Endometrial microvascular endothelial cells (primary cell): ENCODE measurements around the gene ICAM4. TPM values are rescaled to one million over a fixed set of nuclear protein-coding genes. Genes with fewer than 3 reads are reported as not detected.
"Not testable (repeated sequence)": the region's sequence is repeated elsewhere in the genome, so short reads cannot be mapped to it uniquely, and the experiment has no call there.

Source experiments
- in situ Hi-C: cut with HindIII; loops from 2 replicates; pipeline ENCODE4 v1.10.0; 2017; ENCODE audit warnings: low sequenced_read_pairs, low pct_unique_long_range_greater_than_20kb; ENCODE audit errors: inconsistent ontology term
- total RNA-seq: library from RNA; depleted of rRNA; stranded (reverse); fragments of >200 nt; gene quantifications from one replicate; pipeline ENCODE4 v1.2.3, GENCODE V29; 2015; ENCODE audit errors: inconsistent ontology term

Gene ICAM4
- total RNA-seq, 1 donor from 2014 or later = 2.1 TPM

- in situ Hi-C loops = no loop called here
Observed at GRCh38 chr19:10333758-10334587, 47.2 kb downstream of the ICAM4 start.

DNA sequence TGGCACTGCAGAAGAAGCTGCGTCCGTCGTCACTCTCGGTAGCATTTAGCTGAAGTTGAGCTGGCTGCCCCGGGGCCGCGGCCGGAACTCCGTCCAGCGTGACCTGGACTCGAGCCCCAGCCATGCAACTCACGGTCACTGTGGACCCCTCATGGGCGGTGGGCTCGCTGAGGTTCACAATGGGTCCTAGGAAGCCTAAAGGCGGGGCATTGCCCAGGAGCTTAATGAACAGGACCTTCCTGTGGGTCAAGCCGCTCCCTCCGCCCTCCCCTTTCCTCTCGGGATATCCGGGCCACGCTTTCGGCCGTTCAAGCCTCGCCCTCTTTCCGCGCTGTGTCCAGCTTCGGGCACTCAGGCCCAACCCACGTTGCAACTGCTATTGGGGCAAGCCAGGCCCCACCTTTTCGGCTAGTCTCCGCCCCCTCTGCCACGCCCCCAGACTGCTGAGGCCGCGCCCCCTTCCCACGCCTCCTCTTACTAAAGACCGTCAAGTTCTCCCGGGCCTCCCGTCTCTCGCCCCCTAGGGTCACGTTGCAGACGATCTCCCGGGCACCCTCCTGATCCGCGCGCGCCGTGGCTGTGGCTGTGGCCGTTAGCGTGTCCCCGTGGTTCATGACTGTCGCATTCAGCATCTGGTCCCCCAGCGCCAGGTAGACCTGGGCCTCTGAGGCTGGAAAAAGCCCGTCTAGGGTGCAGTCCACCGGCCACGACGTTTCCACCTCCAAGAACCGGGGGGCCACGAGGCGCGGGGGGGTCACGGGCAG is 48.0 kb downstream of the ICAM4 start:
- in situ Hi-C loops = no loop called here

- in situ Hi-C loops = no loop called here
Observed at GRCh38 chr19:10335352-10335985, 48.7 kb downstream of the ICAM4 start.

- in situ Hi-C loops = not testable (repeated sequence)
Observed at GRCh38 chr19:10336725-10337124, 50.0 kb downstream of the ICAM4 start.

Other genes starting within 250 kb of the ICAM4 start
- 22.1 TPM for gene SHFL, start 200.6 kb upstream of the ICAM4 start, total RNA-seq
- gene ANGPTL6, start 184.3 kb upstream of the ICAM4 start, total RNA-seq = 0.09 TPM
- gene PPAN, start 180.6 kb upstream of the ICAM4 start, total RNA-seq = 55.2 TPM
- gene P2RY11, start 175.3 kb upstream of the ICAM4 start, total RNA-seq = not detected
- gene EIF3G, start 167.1 kb upstream of the ICAM4 start, total RNA-seq = 277 TPM
- gene DNMT1, start 92.0 kb upstream of the ICAM4 start, total RNA-seq = 134 TPM
- 1.7 TPM for gene S1PR2, start 55.6 kb upstream of the ICAM4 start, total RNA-seq
- gene MRPL4, start 34.7 kb upstream of the ICAM4 start, total RNA-seq = 117 TPM
- 87.4 TPM for gene ICAM1, start 15.8 kb upstream of the ICAM4 start, total RNA-seq
- gene ICAM5, start 3.0 kb downstream of the ICAM4 start, total RNA-seq = not detected
- under 0.01 TPM for gene ZGLP1, start 22.9 kb downstream of the ICAM4 start, total RNA-seq
- 52.8 TPM for gene FDX2, start 29.1 kb downstream of the ICAM4 start, total RNA-seq
- gene RAVER1, start 46.6 kb downstream of the ICAM4 start, total RNA-seq = 28.1 TPM
- gene ICAM3, start 52.7 kb downstream of the ICAM4 start, total RNA-seq = 11.8 TPM
- gene TYK2, start 93.6 kb downstream of the ICAM4 start, total RNA-seq = 169 TPM
- 344 TPM for gene CDC37, start 116.6 kb downstream of the ICAM4 start, total RNA-seq
- 6.6 TPM for gene PDE4A, start 133.6 kb downstream of the ICAM4 start, total RNA-seq
- gene KEAP1, start 216.4 kb downstream of the ICAM4 start, total RNA-seq = 90.3 TPM
- gene S1PR5, start 230.5 kb downstream of the ICAM4 start, total RNA-seq = 2.0 TPM